Dendritic cell treated with granulocyte-macrophage colony-stimulating factor and Interleukin-4, amounts not matched to agents 40 ng/mL and 50 ng/mL, for 4 days (primary cell): Measurements from ENCODE around the gene CACNA1C.

Source experiments
- H3K27ac Mint-ChIP-seq: one replicate; pipeline ENCODE4 v1.8.0; 2022; ENCODE audit warnings: mild to moderate bottlenecking, mixed read lengths
- H3K27me3 Mint-ChIP-seq: one replicate; pipeline ENCODE4 v1.8.0; 2022; ENCODE audit warnings: mild to moderate bottlenecking, mixed read lengths
- H3K36me3 Mint-ChIP-seq: one replicate; pipeline ENCODE4 v1.8.0; 2022; ENCODE audit warnings: low read depth, mixed read lengths
- H3K4me1 Mint-ChIP-seq: one replicate; pipeline ENCODE4 v1.8.0; 2022; ENCODE audit warnings: low read depth, mixed read lengths
- H3K4me3 Mint-ChIP-seq: one replicate; pipeline ENCODE4 v1.8.0; 2022; ENCODE audit warnings: mild to moderate bottlenecking, moderate library complexity, mixed read lengths
- H3K9me3 Mint-ChIP-seq: one replicate; pipeline ENCODE4 v1.8.0; 2022; ENCODE audit warnings: mixed read lengths
- intact Hi-C: fragments of 100-400 bp; cut with micrococcal nuclease; formaldehyde crosslinking; loops from one replicate; pipeline ENCODE4 v1.15.0; 2022

Gene CACNA1C

DNA sequence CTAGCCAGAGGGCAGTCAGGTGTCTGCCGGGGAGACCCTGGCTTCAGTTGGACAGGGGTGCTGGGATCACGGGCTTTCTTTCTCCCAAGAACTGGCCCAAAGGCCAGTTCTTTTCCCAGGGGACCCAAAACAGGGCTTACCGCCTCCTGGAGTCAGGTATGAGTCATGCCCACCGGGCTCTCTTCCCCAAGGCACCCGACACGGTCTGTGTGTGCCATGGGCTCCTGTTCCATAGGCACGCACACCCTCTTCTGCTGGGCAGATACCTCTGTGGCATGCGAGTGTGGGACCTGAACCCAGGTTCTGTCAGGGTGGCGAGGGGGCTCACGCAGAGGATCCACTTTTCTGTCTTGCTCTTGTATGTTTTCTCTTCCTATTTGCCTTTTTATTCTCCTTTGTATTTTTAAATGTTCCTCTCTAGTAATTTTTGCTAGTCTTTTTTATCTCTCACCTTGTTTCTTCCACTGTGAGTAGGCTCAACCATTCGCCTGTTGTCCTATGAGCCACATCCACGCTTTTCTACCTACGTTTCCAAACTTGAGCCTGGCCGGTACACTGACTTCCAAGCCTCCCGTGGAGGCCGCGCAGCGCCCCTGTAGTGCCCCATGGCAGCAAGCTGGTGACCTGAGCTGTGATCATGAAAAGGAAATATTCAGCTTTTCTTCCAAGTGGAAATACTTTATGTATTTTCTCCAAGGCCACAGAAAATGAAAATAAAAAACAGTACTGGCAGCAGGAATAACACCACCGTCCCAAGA is 362.2 kb downstream of the CACNA1C start:
- H3K27ac Mint-ChIP-seq = no peak overlapping the region
- H3K4me3 Mint-ChIP-seq = no peak overlapping the region
- no peaks in the 10 kb centered on the region for H3K4me1 Mint-ChIP-seq
- no peaks in the 10 kb centered on the region for H3K27me3 Mint-ChIP-seq
- no peaks in the 10 kb centered on the region for H3K36me3 Mint-ChIP-seq
- no peaks in the 10 kb centered on the region for H3K9me3 Mint-ChIP-seq
- intact Hi-C loops = no loop called here

GRCh38 chr12:2415568-2415944 is 362.8 kb downstream of the CACNA1C start:
- no peaks in the 10 kb centered on the region for H3K4me1 Mint-ChIP-seq
- H3K9me3 Mint-ChIP-seq = no peaks in the 10 kb centered on the region
- no peak overlapping the region for H3K27ac Mint-ChIP-seq
- H3K27me3 Mint-ChIP-seq = no peaks in the 10 kb centered on the region
- H3K4me3 Mint-ChIP-seq = no peak overlapping the region
- intact Hi-C loops = no loop called here
- H3K36me3 Mint-ChIP-seq = no peaks in the 10 kb centered on the region

DNA sequence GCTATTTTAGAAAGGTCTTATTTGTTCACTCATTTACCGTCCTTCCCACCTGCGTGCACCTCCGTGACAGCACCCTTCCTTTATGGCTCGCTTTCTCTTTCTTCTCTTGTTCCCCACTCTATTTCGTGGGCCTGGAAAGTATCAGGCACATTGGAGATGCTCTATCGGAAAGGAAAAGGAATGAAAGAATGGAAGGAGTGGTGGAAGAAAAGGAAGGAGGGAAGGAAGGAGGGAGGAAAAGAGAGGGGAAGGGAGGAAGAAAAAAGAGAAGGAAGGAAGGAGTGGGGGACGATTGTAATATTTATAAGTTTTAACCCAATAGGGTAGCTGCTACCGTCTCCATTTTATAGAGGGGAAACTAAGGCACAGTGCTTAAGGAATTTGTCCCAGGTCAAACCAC is 363.4 kb downstream of the CACNA1C start:
- Mint-ChIP-seq H3K4me1 (no peaks in the 10 kb centered on the region), H3K9me3 (no peaks in the 10 kb centered on the region), H3K4me3 (no peak overlapping the region), H3K36me3 (no peaks in the 10 kb centered on the region), H3K27ac (no peak overlapping the region), H3K27me3 (no peaks in the 10 kb centered on the region)
- intact Hi-C loops = no loop called here

DNA sequence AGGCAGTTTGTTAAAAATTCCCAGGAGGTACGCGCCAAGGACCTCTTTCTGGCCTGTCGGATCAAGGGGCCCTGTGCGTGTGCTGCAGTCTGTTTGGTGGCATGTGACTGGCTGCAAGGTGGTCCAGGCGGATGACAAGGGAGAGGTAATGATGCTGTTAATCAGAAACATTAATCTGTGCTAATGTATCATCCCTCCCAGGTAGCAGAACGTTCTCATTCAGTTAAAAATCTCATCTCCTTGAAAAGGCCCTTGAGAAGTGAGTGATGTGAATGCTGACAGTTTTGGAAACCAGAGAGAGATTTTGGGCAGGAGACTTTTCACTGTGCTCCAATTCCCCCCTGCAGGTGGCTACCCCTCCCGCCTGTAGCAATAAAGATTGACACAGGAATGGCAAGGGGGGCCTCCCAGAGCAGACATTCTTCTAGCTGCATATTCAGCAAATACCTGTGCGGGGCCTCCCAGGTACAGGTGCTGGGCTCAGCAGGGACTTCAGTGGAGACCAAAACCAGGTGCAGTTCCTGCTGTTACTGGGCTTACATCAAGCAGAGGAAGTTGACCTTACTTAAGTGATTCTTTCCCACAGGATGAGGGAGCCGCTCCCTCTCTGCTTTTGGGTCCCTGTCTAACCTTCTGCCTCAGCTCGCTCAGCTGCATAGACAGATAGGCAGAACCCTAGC is 364.8 kb downstream of the CACNA1C start:
- Mint-ChIP-seq H3K27ac (no peak overlapping the region), H3K4me3 (no peak overlapping the region), H3K4me1 (no peaks in the 10 kb centered on the region), H3K9me3 (no peaks in the 10 kb centered on the region), H3K36me3 (no peaks in the 10 kb centered on the region), H3K27me3 (peaks cover 5% of the 10 kb centered on the region)
- intact Hi-C loops = no loop called here

DNA sequence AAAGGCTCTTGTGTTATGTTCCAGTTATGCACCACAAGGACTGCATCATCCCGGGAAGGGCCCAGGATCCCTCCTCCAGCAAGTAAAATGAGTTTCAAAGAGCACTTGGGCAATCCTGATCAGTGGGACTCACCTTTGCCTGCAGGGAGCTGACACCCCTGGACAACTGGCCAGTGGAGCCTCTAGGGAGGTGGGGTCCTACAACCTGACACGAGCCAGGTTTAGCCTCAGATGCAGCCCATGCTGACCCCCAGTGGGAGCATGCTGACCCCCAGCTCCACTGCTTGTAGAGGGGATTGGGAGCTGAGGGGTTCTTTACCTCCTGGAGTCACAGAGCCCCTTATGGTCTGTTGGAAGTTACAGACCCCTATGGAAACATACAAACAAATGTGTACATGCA is 365.8 kb downstream of the CACNA1C start:
- no peaks in the 10 kb centered on the region for H3K4me1 Mint-ChIP-seq
- H3K4me3 Mint-ChIP-seq = no peak overlapping the region
- H3K9me3 Mint-ChIP-seq = no peaks in the 10 kb centered on the region
- no peaks in the 10 kb centered on the region for H3K36me3 Mint-ChIP-seq
- intact Hi-C loops = no loop called here
- peaks cover 6% of the 10 kb centered on the region for H3K27me3 Mint-ChIP-seq
- no peak overlapping the region for H3K27ac Mint-ChIP-seq

GRCh38 chr12:2422591-2422990 is 369.8 kb downstream of the CACNA1C start:
- Mint-ChIP-seq H3K4me1 (no peaks in the 10 kb centered on the region), H3K9me3 (peaks cover 9% of the 10 kb centered on the region), H3K27me3 (peaks cover 7% of the 10 kb centered on the region), H3K36me3 (no peaks in the 10 kb centered on the region), H3K27ac (no peak overlapping the region), H3K4me3 (no peak overlapping the region)
- intact Hi-C loops = no loop called here

- Mint-ChIP-seq H3K4me1 (peaks cover 8% of the 10 kb centered on the region), H3K36me3 (no peaks in the 10 kb centered on the region), H3K4me3 (no peak overlapping the region), H3K27ac (no peak overlapping the region), H3K9me3 (peaks cover 9% of the 10 kb centered on the region), H3K27me3 (peaks cover 7% of the 10 kb centered on the region)
- intact Hi-C loops = no loop called here
Observed at GRCh38 chr12:2429032-2429431, 376.2 kb downstream of the CACNA1C start.

DNA sequence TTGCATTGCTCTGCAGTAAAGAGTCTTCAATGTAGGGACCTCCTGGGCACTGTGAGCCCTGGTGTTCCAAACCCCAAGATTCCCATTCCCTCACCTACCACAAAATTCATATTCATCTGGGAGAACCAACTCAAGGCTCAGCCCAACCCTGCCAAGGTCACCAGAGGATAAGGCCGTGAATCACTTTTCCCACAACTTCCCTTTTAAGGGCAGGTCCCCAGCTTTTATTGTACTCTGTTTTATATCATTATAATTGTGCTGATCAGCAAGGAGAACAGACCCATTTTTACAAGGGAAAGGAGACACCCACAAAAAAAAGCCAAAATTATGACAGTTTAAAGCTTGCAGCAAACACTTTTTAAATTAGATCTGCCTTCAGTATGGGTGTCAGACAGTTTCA is 379.0 kb downstream of the CACNA1C start:
- Mint-ChIP-seq H3K27ac (no peak overlapping the region), H3K36me3 (no peaks in the 10 kb centered on the region), H3K4me1 (peaks cover 8% of the 10 kb centered on the region), H3K9me3 (no peaks in the 10 kb centered on the region), H3K4me3 (no peak overlapping the region), H3K27me3 (peaks cover 6% of the 10 kb centered on the region)
- intact Hi-C loops = no loop called here

DNA sequence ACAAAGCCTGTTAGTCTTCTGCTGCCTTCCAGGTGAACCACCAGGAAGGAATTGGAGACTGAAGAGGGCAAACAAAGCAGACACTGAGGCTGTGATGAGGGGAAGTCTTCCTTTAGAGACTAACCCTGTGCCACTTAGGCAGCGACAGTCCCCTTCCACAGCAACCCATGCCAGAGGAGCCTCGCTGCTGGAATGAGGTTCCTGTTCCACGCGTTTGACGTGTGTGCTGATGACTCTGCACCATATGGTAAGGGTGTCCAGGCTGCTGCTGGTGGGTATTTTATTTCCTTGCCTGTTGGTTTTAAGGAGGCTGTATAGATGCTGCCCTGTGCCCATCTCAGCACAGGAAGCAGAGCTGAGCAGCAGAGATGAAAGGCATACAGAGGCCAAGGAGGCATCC is 380.1 kb downstream of the CACNA1C start:
- Mint-ChIP-seq H3K4me1 (peaks cover 8% of the 10 kb centered on the region), H3K4me3 (no peak overlapping the region), H3K9me3 (peaks cover 6% of the 10 kb centered on the region), H3K27me3 (peaks cover 6% of the 10 kb centered on the region), H3K27ac (no peak overlapping the region), H3K36me3 (no peaks in the 10 kb centered on the region)
- intact Hi-C loops = no loop called here

DNA sequence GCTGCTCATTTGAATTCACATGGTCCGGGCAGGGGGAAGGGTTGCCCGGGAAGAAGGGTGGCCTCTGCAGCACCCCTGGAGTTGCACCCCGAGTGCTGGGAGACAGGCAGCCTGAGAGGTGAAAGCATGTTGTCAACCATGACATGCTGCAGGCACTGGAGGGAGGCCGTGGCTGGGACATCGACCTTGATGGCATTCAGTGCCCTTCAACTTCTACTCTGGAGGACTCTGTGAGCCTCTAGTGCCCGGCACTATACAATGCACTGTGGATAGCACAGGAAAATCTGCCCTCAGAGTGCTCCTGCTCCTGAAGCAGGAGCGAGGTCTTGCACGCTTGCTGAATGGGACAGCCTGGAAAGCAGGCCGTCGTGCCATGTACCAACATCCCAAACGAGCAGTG is 382.7 kb downstream of the CACNA1C start:
- Mint-ChIP-seq H3K27ac (no peak overlapping the region), H3K9me3 (peaks cover 11% of the 10 kb centered on the region), H3K4me3 (no peak overlapping the region), H3K4me1 (peaks cover 22% of the 10 kb centered on the region), H3K36me3 (no peaks in the 10 kb centered on the region), H3K27me3 (peaks cover 12% of the 10 kb centered on the region)
- intact Hi-C loops = no loop called here

GRCh38 chr12:2439332-2440100 is 386.7 kb downstream of the CACNA1C start:
- H3K4me3 Mint-ChIP-seq = no peak overlapping the region
- H3K36me3 Mint-ChIP-seq = no peaks in the 10 kb centered on the region
- no peak overlapping the region for H3K27ac Mint-ChIP-seq
- intact Hi-C loops = no loop called here
- H3K27me3 Mint-ChIP-seq = peaks cover 25% of the 10 kb centered on the region
- H3K4me1 Mint-ChIP-seq = peaks cover 18% of the 10 kb centered on the region
- H3K9me3 Mint-ChIP-seq = peaks cover 11% of the 10 kb centered on the region

DNA sequence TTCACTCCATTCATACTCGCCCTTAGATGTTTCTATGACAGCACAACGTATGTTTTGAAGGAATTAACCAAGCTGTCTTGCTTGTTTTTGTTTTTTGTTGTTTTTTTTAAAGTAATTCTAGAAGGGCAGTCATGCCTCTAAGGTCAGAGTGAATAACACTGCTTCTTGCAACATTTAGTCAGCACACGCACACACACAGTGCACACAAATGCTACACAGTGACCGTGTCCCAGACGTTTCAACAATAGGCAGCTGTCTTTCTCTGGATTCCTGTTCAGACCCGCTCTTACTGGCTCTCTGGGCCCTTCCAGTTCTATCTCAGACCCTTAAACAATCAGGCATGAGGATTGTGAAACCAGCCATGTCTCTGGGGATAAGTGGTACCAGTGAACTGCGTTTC is 391.0 kb downstream of the CACNA1C start:
- Mint-ChIP-seq H3K4me1 (peaks cover 18% of the 10 kb centered on the region), H3K27ac (no peak overlapping the region), H3K27me3 (peaks cover 28% of the 10 kb centered on the region), H3K9me3 (no peaks in the 10 kb centered on the region), H3K36me3 (no peaks in the 10 kb centered on the region), H3K4me3 (no peak overlapping the region)
- intact Hi-C loops = no loop called here

DNA sequence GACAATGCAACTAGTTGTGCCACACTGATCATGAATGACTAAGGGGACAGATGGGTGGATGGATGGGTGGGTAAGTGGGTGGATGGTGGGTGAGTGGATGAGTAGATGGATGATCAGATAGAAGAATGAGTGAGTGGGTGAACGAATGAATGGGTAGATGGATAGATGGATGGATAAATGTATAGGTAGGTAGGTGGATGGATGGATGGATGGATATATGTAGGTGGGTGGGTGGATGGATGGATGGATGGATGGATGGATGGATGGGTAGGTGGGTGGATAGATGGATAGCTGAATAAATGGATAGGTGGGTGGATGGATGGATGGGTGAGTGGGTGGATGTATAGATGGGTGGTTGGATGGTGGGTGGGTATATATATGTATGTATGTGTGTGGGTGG is 393.2 kb downstream of the CACNA1C start:
- H3K27me3 Mint-ChIP-seq = peaks cover 25% of the 10 kb centered on the region
- no peaks in the 10 kb centered on the region for H3K4me1 Mint-ChIP-seq
- H3K9me3 Mint-ChIP-seq = no peaks in the 10 kb centered on the region
- H3K36me3 Mint-ChIP-seq = no peaks in the 10 kb centered on the region
- no peak overlapping the region for H3K4me3 Mint-ChIP-seq
- intact Hi-C loops = no loop called here
- no peak overlapping the region for H3K27ac Mint-ChIP-seq

- no peaks in the 10 kb centered on the region for H3K9me3 Mint-ChIP-seq
Observed at GRCh38 chr12:2447861-2448260, 395.1 kb downstream of the CACNA1C start.

More at GRCh38 chr12:2447861-2448260, 395.1 kb downstream of the CACNA1C start:
- Mint-ChIP-seq H3K27me3 (peaks cover 16% of the 10 kb centered on the region), H3K36me3 (no peaks in the 10 kb centered on the region), H3K27ac (no peak overlapping the region), H3K4me1 (no peaks in the 10 kb centered on the region), H3K4me3 (no peak overlapping the region)
- intact Hi-C loops = no loop called here
